HepG2 (cell line): Measurements from ENCODE around the gene SALL2. TPM values are rescaled to one million over a fixed set of nuclear protein-coding genes. Genes with fewer than 3 reads are reported as not detected.

ENCODE experiments used
- ATF5 ChIP-seq: sonication (generic); formaldehyde crosslinking; IDR thresholded peaks from 2 replicates; pipeline ENCODE4 v1.4.0; 2020; ENCODE audit warnings: mild to moderate bottlenecking, low read depth, missing genetic modification reagents
- ATRX ChIP-seq: sonication (generic); formaldehyde crosslinking; IDR thresholded peaks from 2 replicates; pipeline ENCODE4 v1.4.0; 2020; ENCODE audit warnings: missing genetic modification reagents, borderline replicate concordance
- CBX2 ChIP-seq, 2 experiments: fragments of 200-600 bp in 1 of 2; sonication (generic); formaldehyde crosslinking in 1 of 2; IDR thresholded peaks; 2 replicates each; pipeline versions ENCODE4 v1.7.0 to v1.8.1; 2018 to 2022; ENCODE audit warnings: low read depth in 2 of 2, low read length in 1 of 2, mild to moderate bottlenecking in 1 of 2, missing genetic modification reagents in 1 of 2
- ISX ChIP-seq: sonication (generic); formaldehyde crosslinking; conservative IDR thresholded peaks from 2 replicates; pipeline ENCODE4 v1.5.0; 2020; ENCODE audit warnings: missing genetic modification reagents
- KDM3A ChIP-seq: IDR thresholded peaks from 2 replicates; pipeline ENCODE4 v1.6.1; 2018; ENCODE audit warnings: low read depth, missing compliant biosample characterization
- KLF11 ChIP-seq: IDR thresholded peaks from 2 replicates; pipeline ENCODE4 v1.6.1; 2016; ENCODE audit warnings: missing compliant biosample characterization
- MYC ChIP-seq: sonication (generic); formaldehyde crosslinking; IDR thresholded peaks from 2 replicates; pipeline ENCODE4 v1.9.0; 2021; ENCODE audit warnings: missing genetic modification reagents, borderline replicate concordance
- NFATC3 ChIP-seq: sonication (generic); formaldehyde crosslinking; IDR thresholded peaks from 2 replicates; pipeline ENCODE4 v1.5.1; 2020; ENCODE audit warnings: mild to moderate bottlenecking, missing genetic modification reagents
- NFIB ChIP-seq: sonication (generic); formaldehyde crosslinking; IDR thresholded peaks from 2 replicates; pipeline ENCODE4 v1.9.0; 2021; ENCODE audit warnings: missing genetic modification reagents, mild to moderate bottlenecking, borderline replicate concordance
- RNF219 ChIP-seq: sonication (generic); formaldehyde crosslinking; IDR thresholded peaks from 2 replicates; pipeline ENCODE4 v1.5.0; 2020; ENCODE audit warnings: mild to moderate bottlenecking, missing genetic modification reagents
- THAP11 ChIP-seq: IDR thresholded peaks from 2 replicates; pipeline ENCODE4 v1.6.1; 2016; ENCODE audit warnings: missing biosample characterization, missing genetic modification reagents
- TMF1 ChIP-seq: sonication (generic); formaldehyde crosslinking; IDR thresholded peaks from 2 replicates; pipeline ENCODE4 v1.8.1; 2022; ENCODE audit warnings: low read depth, missing genetic modification reagents
- ZMYM4 ChIP-seq: sonication (generic); formaldehyde crosslinking; IDR thresholded peaks from 2 replicates; pipeline ENCODE4 v1.8.1; 2023; ENCODE audit warnings: mild to moderate bottlenecking, missing genetic modification reagents
- ZNF225 ChIP-seq: sonication (generic); formaldehyde crosslinking; IDR thresholded peaks from 2 replicates; pipeline ENCODE4 v1.4.0; 2020; ENCODE audit warnings: mild to moderate bottlenecking, missing genetic modification reagents
- ZNF317 ChIP-seq: sonication (generic); formaldehyde crosslinking; IDR thresholded peaks from 2 replicates; pipeline ENCODE4 v1.5.0; 2020; ENCODE audit warnings: mild to moderate bottlenecking, missing genetic modification reagents
- ZNF597 ChIP-seq: sonication (generic); formaldehyde crosslinking; IDR thresholded peaks from 2 replicates; pipeline ENCODE4 v1.5.0; 2020; ENCODE audit warnings: missing genetic modification reagents
- ZNF607 ChIP-seq: sonication (generic); formaldehyde crosslinking; IDR thresholded peaks from 2 replicates; pipeline ENCODE4 v1.5.1; 2020; ENCODE audit warnings: missing genetic modification reagents, mild to moderate bottlenecking, borderline replicate concordance
- ZNF776 ChIP-seq: sonication (generic); formaldehyde crosslinking; IDR thresholded peaks from 2 replicates; pipeline ENCODE4 v1.4.0; 2020; ENCODE audit warnings: mild to moderate bottlenecking, missing genetic modification reagents
- ZSCAN22 ChIP-seq: sonication (generic); formaldehyde crosslinking; IDR thresholded peaks from 2 replicates; pipeline ENCODE4 v1.4.0; 2020; ENCODE audit warnings: mild to moderate bottlenecking, missing genetic modification reagents
- ZSCAN25 ChIP-seq: sonication (generic); formaldehyde crosslinking; IDR thresholded peaks from 2 replicates; pipeline ENCODE4 v1.8.0; 2022; ENCODE audit warnings: mild to moderate bottlenecking, missing genetic modification reagents
- polyA plus RNA-seq, 8 experiments: library from polyadenylated mRNA; depleted of rRNA in 3 of 8; stranded (reverse) in 7 of 8; unstranded in 1 of 8; fragments of >200 nt; fragmentation: Illumina TruSeq in 4 of 8; extraction: Trizol in 4 of 8; gene quantifications; 2 replicates each; pipeline versions ENCODE4 v1.2.1 to v1.2.3, GENCODE V29; 2011 to 2016; ENCODE audit warnings: low read depth in 4 of 8, missing spikeins in 1 of 8, mixed read lengths in 1 of 8; ENCODE audit not compliant: insufficient read depth in 1 of 8
- total RNA-seq, 5 experiments: library from RNA; depleted of rRNA; stranded (reverse); fragments of >200 nt; fragmentation: Illumina TruSeq; extraction: Trizol; gene quantifications; 2 replicates each; pipeline ENCODE4 v1.2.3, GENCODE V29; 2016; ENCODE audit warnings: low read depth in 1 of 5
- TF ChIP-seq, protein P1 (sequence below): sonication (generic); formaldehyde crosslinking; conservative IDR thresholded peaks from 2 replicates; pipeline ENCODE4 v1.4.0; 2020; ENCODE audit warnings: missing genetic modification reagents
- TF ChIP-seq, protein P2 (sequence below): sonication (generic); formaldehyde crosslinking; IDR thresholded peaks from 2 replicates; pipeline ENCODE4 v1.9.0; 2021; ENCODE audit warnings: missing genetic modification reagents, mild to moderate bottlenecking, borderline replicate concordance
- TF ChIP-seq, protein P3 (sequence below): IDR thresholded peaks from 2 replicates; pipeline ENCODE4 v1.6.1; 2016; ENCODE audit warnings: mild to moderate bottlenecking, missing biosample characterization, missing genetic modification reagents

Gene SALL2
- total and polyA plus RNA-seq, 2 of the 13 experiments (the other 11 are each of a cell fraction or from before 2014, with no cell fraction given) = 4.9 to 5.8 TPM

- TF ChIP-seq THAP11 (CRISPR knock-in tag) (peak; percentile 43; the same call in 1 of the 2 replicates), ZNF225 (CRISPR knock-in tag) (0 out of 2 replicates have a peak, but pooled peaks have one; percentile 10), TMF1 (CRISPR knock-in tag) (no peak), CBX2 (IDR thresholded peaks at IDR 0.05; ENCODE audit: low read depth, low read length) (no peak), CBX2 (CRISPR knock-in tag; IDR thresholded peaks at IDR 0.05; ENCODE audit: low read depth) (no peak), ZSCAN22 (CRISPR knock-in tag) (no peak), ZNF776 (peak; percentile 53; the same call in 1 of the 2 replicates), KDM3A (CRISPR knock-in tag) (no peak), NFIB (CRISPR knock-in tag) (no peak), ZNF317 (CRISPR knock-in tag) (peak; percentile 20; the same call in 1 of the 2 replicates), ATRX (CRISPR knock-in tag) (no peak), KLF11 (CRISPR knock-in tag) (no peak), ZNF597 (no peak), ZMYM4 (0 out of 2 replicates have a peak, but pooled peaks have one; percentile 30), ISX (CRISPR knock-in tag) (no peak), RNF219 (CRISPR knock-in tag) (no peak), MYC (0 out of 2 replicates have a peak, but pooled peaks have one; percentile 27), NFATC3 (no peak), ZSCAN25 (no peak), ZNF607 (no peak), ATF5 (CRISPR knock-in tag) (no peak)
- TF ChIP-seq, protein P1, sequence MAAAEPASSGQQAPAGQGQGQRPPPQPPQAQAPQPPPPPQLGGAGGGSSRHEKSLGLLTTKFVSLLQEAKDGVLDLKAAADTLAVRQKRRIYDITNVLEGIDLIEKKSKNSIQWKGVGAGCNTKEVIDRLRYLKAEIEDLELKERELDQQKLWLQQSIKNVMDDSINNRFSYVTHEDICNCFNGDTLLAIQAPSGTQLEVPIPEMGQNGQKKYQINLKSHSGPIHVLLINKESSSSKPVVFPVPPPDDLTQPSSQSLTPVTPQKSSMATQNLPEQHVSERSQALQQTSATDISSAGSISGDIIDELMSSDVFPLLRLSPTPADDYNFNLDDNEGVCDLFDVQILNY = no peak
- TF ChIP-seq, protein P2, sequence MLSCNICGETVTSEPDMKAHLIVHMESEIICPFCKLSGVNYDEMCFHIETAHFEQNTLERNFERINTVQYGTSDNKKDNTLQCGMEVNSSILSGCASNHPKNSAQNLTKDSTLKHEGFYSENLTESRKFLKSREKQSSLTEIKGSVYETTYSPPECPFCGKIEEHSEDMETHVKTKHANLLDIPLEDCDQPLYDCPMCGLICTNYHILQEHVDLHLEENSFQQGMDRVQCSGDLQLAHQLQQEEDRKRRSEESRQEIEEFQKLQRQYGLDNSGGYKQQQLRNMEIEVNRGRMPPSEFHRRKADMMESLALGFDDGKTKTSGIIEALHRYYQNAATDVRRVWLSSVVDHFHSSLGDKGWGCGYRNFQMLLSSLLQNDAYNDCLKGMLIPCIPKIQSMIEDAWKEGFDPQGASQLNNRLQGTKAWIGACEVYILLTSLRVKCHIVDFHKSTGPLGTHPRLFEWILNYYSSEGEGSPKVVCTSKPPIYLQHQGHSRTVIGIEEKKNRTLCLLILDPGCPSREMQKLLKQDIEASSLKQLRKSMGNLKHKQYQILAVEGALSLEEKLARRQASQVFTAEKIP (CRISPR knock-in tag) = no peak
- TF ChIP-seq, protein P3, sequence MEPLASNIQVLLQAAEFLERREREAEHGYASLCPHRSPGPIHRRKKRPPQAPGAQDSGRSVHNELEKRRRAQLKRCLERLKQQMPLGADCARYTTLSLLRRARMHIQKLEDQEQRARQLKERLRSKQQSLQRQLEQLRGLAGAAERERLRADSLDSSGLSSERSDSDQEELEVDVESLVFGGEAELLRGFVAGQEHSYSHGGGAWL = no peak
Observed at GRCh38 chr14:21526672-21527317, 649 bp upstream of the SALL2 start (continued).
